Calu3 (cell line): ENCODE measurements around the gene DGCR2. TPM values are rescaled to one million over a fixed set of nuclear protein-coding genes. Genes with fewer than 3 reads are reported as not detected.

Experiments used
- BruUV-seq: library from RNA; stranded (reverse); fragments of 400-500 nt; replicated peaks from 2 replicates; lab custom pipeline; 2021; lab: Mats Ljungman, UMichigan
- CTCF ChIA-PET: fragments of 300-600 bp; sonication (Branson Sonifier 250); formaldehyde crosslinking; loops from one replicate; lab custom pipeline; 2022; ENCODE audit warnings: antibody characterized with exemption; lab: Charles Lee
- DNase-seq: peaks from one replicate; pipeline ENCODE4 v3.0.0; 2022
- H3K27ac Mint-ChIP-seq: one replicate; pipeline ENCODE4 v1.8.0; 2022; ENCODE audit warnings: mixed read lengths; ENCODE audit not compliant: unreplicated experiment
- H3K27me3 Mint-ChIP-seq: one replicate; pipeline ENCODE4 v1.8.0; 2022; ENCODE audit warnings: mixed read lengths; ENCODE audit not compliant: unreplicated experiment
- H3K36me3 Mint-ChIP-seq: one replicate; pipeline ENCODE4 v1.8.0; 2022; ENCODE audit warnings: mild to moderate bottlenecking, moderate library complexity, mixed read lengths; ENCODE audit not compliant: insufficient read depth, unreplicated experiment
- H3K4me1 Mint-ChIP-seq: one replicate; pipeline ENCODE4 v1.8.0; 2022; ENCODE audit warnings: mild to moderate bottlenecking, low read depth, mixed read lengths; ENCODE audit not compliant: unreplicated experiment
- H3K4me3 Mint-ChIP-seq: one replicate; pipeline ENCODE4 v1.8.0; 2022; ENCODE audit warnings: mild to moderate bottlenecking, low read depth, moderate library complexity, mixed read lengths; ENCODE audit not compliant: unreplicated experiment
- H3K9me3 Mint-ChIP-seq: one replicate; pipeline ENCODE4 v1.8.0; 2022; ENCODE audit warnings: low read depth, mixed read lengths; ENCODE audit not compliant: unreplicated experiment
- CTCF ChIP-seq: fragments of 200-600 bp; IDR thresholded peaks from one replicate; pipeline ENCODE4 v1.8.0; 2022; ENCODE audit warnings: antibody characterized with exemption; ENCODE audit not compliant: unreplicated experiment
- intact Hi-C: fragments of 100-400 bp; cut with micrococcal nuclease; formaldehyde crosslinking; loops from one replicate; pipeline ENCODE4 v1.10.0; 2022; ENCODE audit not compliant: unreplicated experiment
- total RNA-seq: library from RNA; stranded (reverse); gene quantifications from 2 replicates; pipeline ENCODE4 v1.2.3, GENCODE V29; 2022

The DGCR2 gene
- total RNA-seq, 1 experiment from 2014 or later, result 76.4 TPM

GRCh38 chr22:19050117-19050516 is 72.1 kb downstream of the DGCR2 start:
- Mint-ChIP-seq H3K27ac (no peak overlapping the region), H3K4me1 (peaks cover 8% of the 10 kb centered on the region), H3K36me3 (peaks cover 39% of the 10 kb centered on the region), H3K9me3 (no peaks in the 10 kb centered on the region), H3K27me3 (no peaks in the 10 kb centered on the region), H3K4me3 (no peak overlapping the region)
- CTCF ChIA-PET, result interaction anchor here (0.6 to 1.1 kb wide), 4 partner anchors 10 to 38 kb away, joined by 3 to 6 read pairs (median 4); no protein-coding TSS in a partner anchor
- BruUV-seq, result no TSS peak
- intact Hi-C loops, result no loop called here
- DNase-seq, result no peak
- no peak for TF ChIP-seq CTCF

GRCh38 chr22:19048531-19048930 is 73.7 kb downstream of the DGCR2 start:
- H3K36me3 Mint-ChIP-seq, result peaks cover 36% of the 10 kb centered on the region
- no peaks in the 10 kb centered on the region for H3K9me3 Mint-ChIP-seq
- no peak for TF ChIP-seq CTCF
- no peak for DNase-seq
- no TSS peak for BruUV-seq
- H3K27ac Mint-ChIP-seq, result no peak overlapping the region
- intact Hi-C loops, result no loop called here
- peaks cover 13% of the 10 kb centered on the region for H3K4me1 Mint-ChIP-seq
- no peak overlapping the region for H3K4me3 Mint-ChIP-seq
- H3K27me3 Mint-ChIP-seq, result no peaks in the 10 kb centered on the region
- CTCF ChIA-PET, result no interaction called here

- Mint-ChIP-seq H3K27ac (no peak overlapping the region), H3K36me3 (peaks cover 33% of the 10 kb centered on the region), H3K9me3 (no peaks in the 10 kb centered on the region), H3K4me1 (peaks cover 13% of the 10 kb centered on the region), H3K4me3 (no peak overlapping the region), H3K27me3 (no peaks in the 10 kb centered on the region)
- no peak for DNase-seq
- no TSS peak for BruUV-seq
- TF ChIP-seq CTCF, result no peak
- intact Hi-C loops, result no loop called here
- CTCF ChIA-PET, result interaction anchor here (1.6 kb wide), 1 partner anchor 28 kb away, joined by 3 read pairs; no protein-coding TSS in a partner anchor
These were observed 74.2 kb downstream of the DGCR2 start for GRCh38 chr22:19047993-19048392.

- intact Hi-C loops, result no loop called here
- Mint-ChIP-seq H3K36me3 (peaks cover 28% of the 10 kb centered on the region), H3K27me3 (no peaks in the 10 kb centered on the region), H3K4me3 (no peak overlapping the region), H3K9me3 (no peaks in the 10 kb centered on the region), H3K4me1 (peaks cover 13% of the 10 kb centered on the region), H3K27ac (no peak overlapping the region)
- no TSS peak for BruUV-seq
- no peak for TF ChIP-seq CTCF
- CTCF ChIA-PET, result interaction anchor here (0.5 to 1.6 kb wide), 3 partner anchors 29 to 65 kb away, joined by 3 to 4 read pairs (median 3); no protein-coding TSS in a partner anchor
- DNase-seq, result no peak
These were observed 75.2 kb downstream of the DGCR2 start for GRCh38 chr22:19046719-19047609.
